HG02852 (cell line): Measurements from ENCODE around the gene RTN4IP1.
"Not testable (repeated sequence)": the region's sequence is repeated elsewhere in the genome, so short reads cannot be mapped to it uniquely, and the experiment has no call there.

Experiments
- ATAC-seq: cut with Tn5 transposase; IDR thresholded peaks from one replicate; pipeline ENCODE4 v1.9.1; 2021; ENCODE audit warnings: mild to moderate bottlenecking, moderate library complexity; ENCODE audit not compliant: unreplicated experiment

Gene RTN4IP1

GRCh38 chr6:106586815-106587415, 42.4 kb downstream of the RTN4IP1 start:
- no peak for ATAC-seq

GRCh38 chr6:106581468-106581867, 47.8 kb downstream of the RTN4IP1 start:
- no peak for ATAC-seq

- ATAC-seq = no peak
These were observed 50.0 kb downstream of the RTN4IP1 start for GRCh38 chr6:106579281-106579680.

- ATAC-seq = no peak
These were observed 54.4 kb downstream of the RTN4IP1 start for GRCh38 chr6:106574741-106575458.

GRCh38 chr6:106572875-106573585, 56.3 kb downstream of the RTN4IP1 start:
- no peak for ATAC-seq

- ATAC-seq = no peak
These were observed 56.9 kb downstream of the RTN4IP1 start for GRCh38 chr6:106572436-106572835.

GRCh38 chr6:106569428-106569827, 59.9 kb downstream of the RTN4IP1 start:
- no peak for ATAC-seq

- no peak for ATAC-seq
These were observed 60.8 kb downstream of the RTN4IP1 start for GRCh38 chr6:106568530-106568929.

- ATAC-seq = no peak
These were observed 64.8 kb downstream of the RTN4IP1 start for GRCh38 chr6:106564476-106564875.

- ATAC-seq = no peak
These were observed 65.7 kb downstream of the RTN4IP1 start for GRCh38 chr6:106563614-106564013.

GRCh38 chr6:106561686-106562405, 67.5 kb downstream of the RTN4IP1 start:
- ATAC-seq = no peak

- no peak for ATAC-seq
These were observed 68.2 kb downstream of the RTN4IP1 start for GRCh38 chr6:106560996-106561685.

GRCh38 chr6:106559659-106560058, 69.6 kb downstream of the RTN4IP1 start:
- ATAC-seq = not testable (repeated sequence)

- no peak for ATAC-seq
These were observed 70.9 kb downstream of the RTN4IP1 start for GRCh38 chr6:106558364-106558763.

- no peak for ATAC-seq
These were observed 71.5 kb downstream of the RTN4IP1 start for GRCh38 chr6:106557837-106558236.

- no peak for ATAC-seq
These were observed 72.8 kb downstream of the RTN4IP1 start for GRCh38 chr6:106556368-106556960.

GRCh38 chr6:106555767-106556166, 73.5 kb downstream of the RTN4IP1 start:
- no peak for ATAC-seq

GRCh38 chr6:106553440-106553839, 75.9 kb downstream of the RTN4IP1 start:
- ATAC-seq = no peak

GRCh38 chr6:106551155-106551554, 78.1 kb downstream of the RTN4IP1 start:
- ATAC-seq = no peak

GRCh38 chr6:106549521-106549920, 79.8 kb downstream of the RTN4IP1 start:
- no peak for ATAC-seq
